Cardiac septum (tissue), 1 donor: Measurements from ENCODE around the gene GOLGA7B. TPM values are rescaled to one million over a fixed set of nuclear protein-coding genes. Genes with fewer than 3 reads are reported as not detected.
A peak's percentile ranks its signal among the peaks of the same experiment; 100 is the strongest.

Experiments used
- DNase-seq: peaks from one replicate; pipeline ENCODE4 v3.0.0-alpha.2; 2020; ENCODE audit warnings: low spot score
- intact Hi-C: fragments of 100-400 bp; cut with DNase I; formaldehyde crosslinking; loops from one replicate; pipeline ENCODE4 v1.14.0; 2022
- total RNA-seq: library from RNA; stranded (reverse); fragmentation: NEBNext Ultra II Directional; extraction: Animal tissue kit (Norgen Biotek cat#: 25700); gene quantifications from one replicate; pipeline ENCODE4 v1.2.1, GENCODE V29; 2021
- donor health status: DM: no; HTN: no; CAD: no.

GOLGA7B gene
- total RNA-seq, 1 donor from 2014 or later, result 0.54 TPM

DNA sequence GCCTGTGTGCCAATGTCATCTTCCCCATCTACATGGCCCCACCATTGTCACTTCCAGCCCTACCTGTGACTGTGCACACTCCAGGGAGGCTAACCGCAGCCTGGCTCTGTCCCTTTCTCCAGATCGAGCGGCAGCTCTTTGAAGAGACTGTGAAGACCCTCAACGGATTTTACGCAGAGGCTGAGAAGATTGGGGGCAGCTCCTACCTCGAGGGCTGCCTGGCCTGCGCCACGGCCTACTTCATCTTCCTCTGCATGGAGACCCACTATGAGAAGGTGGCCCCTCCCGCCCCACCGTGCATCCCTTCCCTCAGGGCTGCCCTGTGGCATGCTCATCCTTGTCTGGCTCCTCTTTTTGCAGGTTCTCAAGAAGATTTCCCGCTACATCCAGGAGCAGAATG is 14.2 kb downstream of the GOLGA7B start:
- intact Hi-C loops, result no loop called here
- DNase-seq, result no peak

DNA sequence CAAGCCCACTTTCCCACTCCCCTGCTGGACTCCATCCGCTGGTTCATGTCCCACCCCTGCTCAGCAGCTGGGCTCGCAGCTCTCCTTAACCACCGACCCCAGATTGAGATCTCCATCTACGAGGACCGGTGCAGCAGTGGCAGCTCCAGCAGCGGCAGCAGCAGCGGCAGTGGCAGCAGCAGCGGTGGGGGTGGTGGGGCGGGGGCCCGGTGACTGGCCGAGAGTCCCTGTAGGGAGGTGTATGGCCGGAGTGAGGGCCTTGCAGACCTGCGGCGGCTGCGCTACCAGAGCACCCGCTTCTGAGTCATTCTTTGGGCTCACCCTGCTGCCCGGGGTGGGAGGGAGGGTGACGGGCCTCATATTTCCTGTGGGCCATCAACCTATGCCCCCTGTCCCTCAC is 15.8 kb downstream of the GOLGA7B start:
- no peak for DNase-seq
- intact Hi-C loops, result no loop called here

- intact Hi-C loops, result no loop called here
- no peak for DNase-seq
Observed at GRCh38 chr10:97866524-97867219, 17.0 kb downstream of the GOLGA7B start.

DNA sequence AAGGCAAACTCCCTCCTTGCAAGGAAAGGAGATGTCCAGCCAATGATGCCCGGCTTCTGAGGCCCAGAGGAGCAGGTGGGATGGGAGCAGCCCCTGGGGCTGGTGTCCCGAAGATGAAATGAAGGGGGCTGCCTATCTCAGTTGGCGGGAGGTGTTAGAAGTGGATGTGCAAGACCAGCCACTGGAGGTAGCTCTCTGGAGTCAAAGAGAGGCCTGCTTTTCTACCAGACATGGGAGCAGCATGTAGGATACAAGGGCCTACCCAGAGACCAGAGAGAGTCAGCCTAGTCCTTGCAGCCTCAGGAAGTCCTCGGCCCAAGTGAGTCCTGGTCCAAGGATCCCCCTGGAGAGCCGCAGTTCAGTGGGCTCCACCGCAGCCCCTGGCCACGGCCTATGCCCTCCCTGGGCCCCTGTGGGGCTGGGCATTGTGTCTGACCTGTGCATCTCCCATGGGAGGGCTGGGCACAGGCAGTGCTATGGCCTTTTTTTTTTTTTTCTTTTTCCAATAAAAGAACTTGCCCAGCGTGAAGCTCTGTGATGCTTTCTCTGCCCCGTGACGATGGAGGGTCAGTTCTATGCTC is 17.7 kb downstream of the GOLGA7B start:
- intact Hi-C loops, result no loop called here
- no peak for DNase-seq

DNA sequence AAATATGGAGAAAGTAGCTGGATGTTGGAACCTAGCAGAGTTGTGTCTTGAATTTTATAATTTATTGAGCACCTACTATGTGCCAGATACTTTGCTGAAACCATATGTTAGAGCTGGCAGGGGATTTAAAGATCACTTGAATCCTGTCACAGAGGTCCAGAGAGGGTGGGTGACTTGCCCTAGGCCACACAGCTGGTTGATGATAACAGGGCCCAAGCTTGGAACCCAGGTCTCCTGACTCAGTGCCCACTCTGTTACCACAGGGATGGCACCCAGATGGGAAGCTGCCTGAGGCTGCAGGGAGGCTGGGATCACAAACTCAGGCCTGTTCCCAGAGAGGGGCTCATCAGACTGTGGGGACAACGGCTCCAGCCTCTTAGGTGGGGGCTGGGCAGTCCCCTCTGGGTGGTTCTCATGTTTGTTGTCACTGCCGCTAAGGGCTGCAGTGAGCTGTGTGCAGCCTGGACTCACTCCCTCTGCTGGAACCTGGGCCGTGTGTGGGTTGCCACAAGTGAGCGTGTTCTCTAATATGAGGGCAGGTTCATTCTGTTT is 18.6 kb downstream of the GOLGA7B start:
- intact Hi-C loops, result loop anchor here (2.0 kb wide), 1 partner anchor 109 kb away; no protein-coding TSS in a partner anchor
- no peak for DNase-seq

DNA sequence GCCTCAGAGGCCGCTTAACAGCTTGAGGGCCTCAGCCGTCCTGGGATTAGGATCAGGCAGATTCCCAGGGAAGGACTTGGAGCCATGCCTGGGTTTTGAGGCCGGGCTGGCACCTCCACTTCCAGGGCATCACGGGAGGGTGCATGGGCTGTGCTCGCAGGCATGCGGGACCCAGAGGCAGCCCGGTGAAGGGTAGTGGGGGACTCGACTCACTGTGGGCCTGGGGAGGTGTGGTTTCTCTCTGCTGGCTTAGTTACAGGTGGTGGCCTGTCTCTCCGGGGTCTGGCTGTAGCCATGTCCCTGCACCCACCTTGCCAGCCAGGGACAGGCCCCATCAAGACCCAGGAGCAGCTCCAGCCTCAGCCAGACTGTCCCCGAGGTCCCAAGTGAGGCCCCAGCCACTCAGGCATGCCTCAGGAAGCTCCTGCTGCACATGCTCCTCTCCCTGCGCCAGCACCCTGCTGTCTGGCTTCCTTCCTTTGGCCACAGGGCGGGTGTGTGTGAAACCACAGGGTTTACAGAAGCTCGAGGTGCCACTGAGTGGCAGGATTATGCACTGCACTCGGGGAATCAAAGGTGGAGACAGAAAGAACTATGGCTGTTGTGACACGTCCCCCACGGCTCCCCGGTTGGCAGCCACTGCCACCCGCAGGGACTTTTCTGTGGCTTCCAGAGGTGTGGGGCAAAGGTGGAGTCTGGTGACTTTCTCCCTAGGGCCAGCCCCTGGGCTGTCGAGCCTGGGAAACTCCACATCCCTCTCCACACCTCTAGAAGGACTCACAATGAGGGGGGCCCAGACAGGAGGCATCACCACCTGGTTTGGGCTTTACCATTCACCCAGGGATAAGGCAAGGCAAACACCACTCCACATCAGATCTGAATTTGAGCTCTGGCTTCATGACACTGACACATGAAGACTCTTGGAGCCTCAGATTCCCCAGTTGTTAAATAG is 19.7 kb downstream of the GOLGA7B start:
- intact Hi-C loops, result loop anchor here (1.0 to 2.0 kb wide), 2 partner anchors 78 to 111 kb away; no protein-coding TSS in a partner anchor
- DNase-seq, result peak; percentile 89

- no peak for DNase-seq
- intact Hi-C loops, result no loop called here
Observed at GRCh38 chr10:97870990-97871389, 21.3 kb downstream of the GOLGA7B start.

- intact Hi-C loops, result no loop called here
- DNase-seq, result no peak
Observed at GRCh38 chr10:97873569-97873968, 23.9 kb downstream of the GOLGA7B start.

DNA sequence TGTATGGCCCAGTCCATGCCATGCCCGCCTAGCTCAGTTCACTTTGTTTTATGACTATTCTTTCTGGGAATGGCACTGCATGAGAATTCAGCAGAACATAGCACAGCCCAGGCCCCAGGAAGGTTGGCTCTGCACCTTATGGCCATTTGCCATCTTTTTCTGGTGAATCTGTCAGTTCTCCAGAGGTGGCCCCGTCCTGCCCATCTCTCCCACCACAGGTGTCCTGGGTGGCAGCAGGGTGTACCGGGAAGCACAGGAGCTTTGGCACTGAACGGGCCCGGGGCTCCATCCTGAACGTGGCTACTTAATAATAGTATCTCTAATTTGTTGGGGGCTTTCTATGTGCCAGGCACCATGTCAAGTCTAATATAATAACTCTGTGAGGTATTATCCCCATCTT is 24.7 kb downstream of the GOLGA7B start:
- DNase-seq, result no peak
- intact Hi-C loops, result no loop called here

DNA sequence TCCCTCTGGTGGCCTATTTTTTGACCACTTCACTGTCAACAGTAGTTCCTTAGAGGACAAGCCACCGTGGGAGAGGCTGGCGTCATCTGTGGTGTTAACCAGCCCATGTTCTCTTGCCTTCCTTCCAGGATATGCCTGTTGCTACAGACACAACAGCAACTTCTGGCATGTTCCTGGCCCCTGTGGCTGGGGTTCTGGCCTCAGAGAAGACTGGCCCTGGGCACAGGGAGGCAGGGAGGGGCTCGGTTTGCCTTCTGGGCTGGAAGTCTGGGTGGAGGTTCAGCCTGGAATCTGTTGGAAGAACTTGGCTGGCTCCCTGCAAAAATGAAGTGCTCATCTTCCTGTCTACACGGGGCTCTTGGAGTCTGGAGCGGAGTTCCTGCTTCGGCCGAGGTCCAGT is 25.7 kb downstream of the GOLGA7B start:
- no peak for DNase-seq
- intact Hi-C loops, result no loop called here

DNA sequence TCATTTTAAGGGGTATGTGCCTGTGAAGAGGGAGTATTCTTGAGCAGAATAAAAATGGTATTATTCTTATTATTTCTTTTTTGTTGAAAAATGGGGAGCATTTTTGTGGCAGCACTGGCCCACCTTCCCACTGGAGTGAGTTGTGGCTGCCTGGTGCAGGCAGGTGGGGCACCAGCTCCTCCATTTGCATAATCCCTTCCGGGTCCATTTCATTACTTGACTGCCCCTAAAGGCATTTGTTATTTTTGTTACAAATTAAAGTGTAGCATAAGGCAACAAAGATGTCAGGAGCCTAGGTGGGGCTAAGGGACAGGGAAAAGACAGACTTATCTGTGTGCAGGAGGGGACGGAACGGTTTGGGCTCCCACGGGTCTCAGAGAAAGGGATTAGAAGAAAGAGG is 26.8 kb downstream of the GOLGA7B start:
- intact Hi-C loops, result no loop called here
- no peak for DNase-seq

- intact Hi-C loops, result no loop called here
- DNase-seq, result no peak
Observed at GRCh38 chr10:97879241-97879640, 29.6 kb downstream of the GOLGA7B start.

DNA sequence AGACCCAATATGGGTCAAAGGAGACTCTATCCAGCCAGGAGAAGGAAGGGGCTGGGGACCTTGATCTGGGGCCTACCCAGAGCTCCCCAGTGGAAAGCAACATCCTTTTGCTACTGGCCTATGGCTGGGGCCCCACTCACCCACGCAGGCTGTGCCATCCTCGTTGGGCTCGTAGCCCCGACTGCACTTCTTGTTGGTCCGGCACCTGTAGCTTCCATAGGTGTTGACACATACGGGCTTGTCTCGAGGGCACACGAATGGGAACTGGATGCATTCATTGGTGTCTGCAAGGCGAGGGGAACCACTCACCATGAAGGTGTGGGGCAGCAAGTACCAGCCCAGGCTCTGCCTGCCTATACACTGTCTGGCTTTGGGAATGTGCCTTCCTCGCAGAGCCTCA is 30.5 kb downstream of the GOLGA7B start:
- intact Hi-C loops, result no loop called here
- DNase-seq, result no peak

DNA sequence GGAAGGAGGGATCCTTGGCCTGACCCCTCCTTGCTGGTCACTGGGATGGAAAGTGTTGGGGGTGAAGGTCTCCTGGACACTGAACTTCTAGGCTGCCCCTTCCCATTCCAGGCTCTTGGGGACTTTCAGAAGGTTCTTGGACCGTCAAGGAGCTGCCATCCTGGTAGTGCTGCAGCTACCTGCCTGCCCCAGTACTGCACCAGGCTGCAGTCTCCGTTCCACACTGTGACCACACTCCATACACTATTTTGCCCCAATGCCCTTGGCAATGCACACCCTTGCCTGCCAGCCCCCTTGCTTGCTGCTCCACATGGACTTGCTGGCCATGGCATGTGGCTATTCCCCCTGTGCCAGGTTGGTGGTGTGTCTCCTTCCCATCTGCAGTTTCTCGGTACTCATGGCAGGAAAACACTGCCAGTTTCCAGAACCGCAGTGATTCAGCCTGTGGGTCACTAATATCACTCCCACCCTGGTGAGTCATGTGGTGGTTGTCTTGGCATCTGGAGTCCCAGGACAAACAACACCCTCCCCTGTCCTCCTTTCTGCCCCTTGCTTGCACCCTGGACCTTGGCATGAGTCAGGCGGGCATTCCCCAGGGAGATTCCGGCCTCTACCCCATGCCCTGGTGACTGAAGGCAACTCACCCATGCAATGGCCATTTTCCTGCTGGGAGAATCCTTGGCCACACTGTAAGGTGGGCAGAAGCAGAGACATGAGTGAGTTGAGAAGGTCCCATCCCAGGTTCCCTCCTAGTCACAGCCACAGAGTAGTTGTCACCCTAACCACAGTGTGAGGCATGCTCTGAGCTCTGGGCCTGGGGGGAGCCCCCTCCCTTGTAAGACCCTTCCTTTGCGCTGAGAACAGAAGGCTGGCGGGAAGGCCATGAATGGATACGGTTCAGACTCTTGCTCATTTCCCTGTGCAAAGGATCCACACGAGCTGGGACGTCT is 32.8 kb downstream of the GOLGA7B start:
- intact Hi-C loops, result no loop called here
- no peak for DNase-seq

GRCh38 chr10:97883092-97883485 is 33.4 kb downstream of the GOLGA7B start:
- intact Hi-C loops, result no loop called here
- DNase-seq, result no peak

GRCh38 chr10:97886286-97886685 is 36.6 kb downstream of the GOLGA7B start:
- intact Hi-C loops, result no loop called here
- DNase-seq, result no peak

DNA sequence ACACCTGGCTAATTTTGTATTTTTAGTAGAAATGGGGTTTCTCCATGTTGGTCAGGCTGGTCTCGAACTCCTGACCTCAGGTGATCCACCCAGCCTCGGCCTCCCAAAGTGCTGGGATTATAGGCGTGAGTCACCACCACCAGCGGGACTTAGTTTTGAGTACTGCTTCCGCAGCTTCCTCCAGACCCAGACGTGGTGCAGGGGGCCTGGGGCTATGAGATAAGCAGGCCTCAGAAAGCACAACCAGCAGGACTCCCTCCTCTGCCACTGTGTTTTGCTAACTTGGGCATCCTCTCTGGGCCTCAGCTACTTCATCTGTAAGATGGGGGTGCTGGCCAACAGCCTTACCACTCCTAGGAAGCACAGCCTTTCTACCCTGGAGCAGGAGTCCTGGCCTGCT is 37.8 kb downstream of the GOLGA7B start:
- no peak for DNase-seq
- intact Hi-C loops, result no loop called here

DNA sequence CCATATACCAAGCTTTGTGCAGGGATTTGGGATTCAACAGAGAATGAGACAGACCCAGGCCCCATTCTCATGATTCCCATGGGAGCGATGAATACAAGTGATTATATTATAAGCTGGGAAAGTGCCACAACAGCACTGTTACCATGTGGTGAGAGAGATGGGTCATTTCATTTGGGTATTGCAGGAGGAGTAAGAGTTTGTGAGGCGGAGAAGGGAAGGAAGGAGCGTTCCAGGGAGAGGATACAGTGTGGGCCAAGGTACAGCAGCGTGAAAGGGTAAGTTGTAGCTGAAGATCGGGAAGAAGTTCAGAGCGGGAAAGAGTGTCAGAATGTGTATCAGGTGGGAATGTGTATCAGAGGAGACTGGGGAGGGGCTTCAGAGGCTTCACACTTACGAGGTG is 38.5 kb downstream of the GOLGA7B start:
- intact Hi-C loops, result no loop called here
- no peak for DNase-seq

DNA sequence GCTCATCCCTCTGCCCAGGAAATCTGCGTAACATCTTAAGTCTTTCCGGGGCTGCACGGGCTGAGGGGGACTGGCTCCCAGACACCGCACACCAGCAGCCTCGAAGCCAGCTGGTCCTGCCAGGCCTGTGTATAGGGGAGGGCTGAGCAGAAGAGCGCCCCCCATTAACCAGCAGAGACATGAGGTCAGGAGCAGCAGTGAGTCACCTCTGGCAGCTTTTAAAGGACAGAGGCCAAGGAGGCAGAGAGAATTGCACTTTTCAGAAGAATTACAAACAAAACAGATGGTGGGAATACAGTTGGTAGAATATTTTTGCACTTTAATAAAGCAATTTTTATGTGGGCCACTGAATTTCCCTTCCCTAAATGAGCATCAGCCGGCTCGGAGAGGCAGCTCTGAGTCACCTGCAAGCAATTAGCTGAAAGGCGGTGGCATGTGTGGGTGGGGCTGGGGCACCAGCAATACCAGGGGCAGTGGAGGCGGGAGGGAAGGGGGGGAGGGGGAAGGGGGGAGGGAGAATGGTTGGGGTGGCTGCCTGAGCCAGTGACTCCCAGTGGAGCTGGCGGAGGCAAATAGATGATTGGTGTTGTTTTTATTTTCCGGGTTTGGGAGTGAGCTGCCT is 39.1 kb downstream of the GOLGA7B start:
- intact Hi-C loops, result no loop called here
- no peak for DNase-seq
